OCI-LY3 (cell line): ENCODE data around the gene TCEA2.

ENCODE experiments used
- CTCF ChIP-seq: fragments of 200-600, 300-600 bp; sonication (generic); IDR thresholded peaks from 2 replicates; pipeline ENCODE4 v1.5.1; 2014; ENCODE audit warnings: antibody characterized with exemption, low read length, low read depth
- EZH2phosphoT487 ChIP-seq: fragments of 200-600 bp; shearing (Covaris generic); IDR thresholded peaks from 2 replicates; pipeline ENCODE4 v1.6.1; 2018; ENCODE audit warnings: antibody characterized with exemption, mixed run types, low read depth

- TF ChIP-seq CTCF (no peak), EZH2phosphoT487 (no peak)
Measured at GRCh38 chr20:64083804-64084684, 21.0 kb downstream of the TCEA2 start, which contains the start of gene LKAAEAR1.
